HCT116 (cell line): ENCODE data around the gene MRPL1. TPM values are rescaled to one million over a fixed set of nuclear protein-coding genes. Genes with fewer than 3 reads are reported as not detected.

ENCODE experiments used
- ATAC-seq: fragments of 200-7000 bp; cut with Tn5 transposase; 2 replicates; pipeline ENCODE4 v1.9.1; 2020; ENCODE audit warnings: mild to moderate bottlenecking, moderate library complexity
- BruUV-seq: library from RNA; stranded (reverse); fragments of 400-500 nt; replicated peaks from 2 replicates; lab custom pipeline; 2021; lab: Mats Ljungman, UMichigan
- CTCF ChIA-PET: fragments of 300-600 bp; sonication (Branson Sonifier 250); formaldehyde crosslinking; loops from one replicate; lab custom pipeline; 2021; ENCODE audit warnings: antibody characterized with exemption; lab: Charles Lee
- POLR2A ChIA-PET: fragments of 300-600, 350-600 bp; sonication (Branson Sonifier 250); formaldehyde crosslinking; loops from one replicate; lab custom pipeline; 2021; ENCODE audit warnings: antibody characterized with exemption; lab: Charles Lee
- RAD21 ChIA-PET, 2 experiments: fragments of 300-600 bp; sonication (Branson Sonifier 250); formaldehyde crosslinking; loops; one replicate each; lab custom pipeline; 2023; ENCODE audit warnings: low total read pairs in 2 of 2; ENCODE audit not compliant: uncharacterized antibody in 2 of 2, unreplicated experiment in 2 of 2, low non-redundant PET in 1 of 2; lab: Charles Lee
- DNase-seq: peaks from one replicate; pipeline ENCODE4 v3.0.0-alpha.2; 2010; ENCODE audit warnings: low read depth, low spot score
- H2AFZ ChIP-seq: fragments of 200-600 bp; shearing (Covaris generic), sonication (generic); 2 replicates; pipeline ENCODE4 v1.6.1; 2017; ENCODE audit warnings: low read depth, mixed run types, mixed read lengths, antibody characterized with exemption, low read length; ENCODE audit not compliant: poor library complexity, severe bottlenecking
- H3K27ac ChIP-seq: 2 replicates; pipeline ENCODE4 v1.5.1; 2012; ENCODE audit warnings: low read depth, low read length
- H3K27me3 ChIP-seq: fragments of 200-600 bp; sonication (generic); 2 replicates; pipeline ENCODE4 v1.6.1; 2016; ENCODE audit warnings: mixed run types, low read length, mixed read lengths; ENCODE audit not compliant: insufficient read depth
- H3K36me3 ChIP-seq, 2 experiments: fragments of 200-500 bp in 1 of 2; fragments of 200-600 bp in 1 of 2; sonication (Bioruptor generic) in 1 of 2; sonication (generic) in 1 of 2; 2 replicates each; pipeline versions ENCODE4 v1.5.1 to v1.6.1; 2014 to 2016; ENCODE audit warnings: low read length in 2 of 2, inconsistent platforms in 1 of 2, mixed read lengths in 1 of 2, mixed run types in 1 of 2; ENCODE audit not compliant: insufficient read depth in 2 of 2, control insufficient read depth in 1 of 2
- H3K4me1 ChIP-seq, 2 experiments: fragments of 200-600 bp in 1 of 2; sonication (generic) in 1 of 2; 2 replicates each; pipeline versions ENCODE4 v1.5.1 to v1.6.1; 2012 to 2017; ENCODE audit warnings: low read length in 2 of 2, inconsistent platforms in 1 of 2, mild to moderate bottlenecking in 1 of 2, mixed read lengths in 1 of 2, mixed run types in 1 of 2, moderate library complexity in 1 of 2; ENCODE audit not compliant: insufficient read depth in 2 of 2, control insufficient read depth in 1 of 2
- H3K4me2 ChIP-seq: fragments of 200-600 bp; sonication (generic); 2 replicates; pipeline ENCODE4 v1.6.1; 2017; ENCODE audit warnings: mixed run types, low read length, mixed read lengths
- H3K4me3 ChIP-seq, 2 experiments: fragments of 200-600 bp in 1 of 2; sonication (generic) in 1 of 2; replicated peaks in 1 of 2; 2 replicates each; pipeline ENCODE4 v1.5.1; 2011 to 2016; ENCODE audit warnings: low read length in 2 of 2, control low read depth in 1 of 2, low read depth in 1 of 2, mild to moderate bottlenecking in 1 of 2, mixed read lengths in 1 of 2, mixed run types in 1 of 2
- H3K79me2 ChIP-seq: fragments of 200-600 bp; sonication (generic); 2 replicates; pipeline ENCODE4 v1.6.1; 2017; ENCODE audit warnings: mild to moderate bottlenecking, mixed run types, low read length, moderate library complexity, mixed read lengths; ENCODE audit not compliant: insufficient read depth
- H3K9ac ChIP-seq: fragments of 200-600 bp; sonication (generic); 2 replicates; pipeline ENCODE4 v1.6.1; 2016; ENCODE audit warnings: low read length, mixed read lengths
- H3K9me2 ChIP-seq: fragments of 200-600 bp; sonication (generic), shearing (Covaris generic); 2 replicates; pipeline ENCODE4 v1.6.1; 2017; ENCODE audit warnings: mixed run types, mild to moderate bottlenecking, moderate library complexity; ENCODE audit not compliant: insufficient read depth
- H3K9me3 ChIP-seq, 2 experiments: fragments of 200-500 bp in 1 of 2; fragments of 200-600 bp in 1 of 2; sonication (Bioruptor generic) in 1 of 2; sonication (generic) in 1 of 2; 2 replicates each; pipeline ENCODE4 v1.6.1; 2014 to 2017; ENCODE audit warnings: low read length in 2 of 2, mixed read lengths in 2 of 2, inconsistent platforms in 1 of 2, low read depth in 1 of 2, mild to moderate bottlenecking in 1 of 2, mixed run types in 1 of 2, moderate library complexity in 1 of 2; ENCODE audit not compliant: control insufficient read depth in 1 of 2, insufficient read depth in 1 of 2
- H4K20me1 ChIP-seq: fragments of 200-600 bp; sonication (generic), shearing (Covaris generic); 2 replicates; pipeline ENCODE4 v1.6.1; 2017; ENCODE audit warnings: mixed run types, mild to moderate bottlenecking, moderate library complexity; ENCODE audit not compliant: insufficient read depth
- EGR1 ChIP-seq: IDR thresholded peaks from 2 replicates; pipeline ENCODE4 v1.6.1; 2012; ENCODE audit warnings: low read depth
- ELF1 ChIP-seq: IDR thresholded peaks from 2 replicates; pipeline ENCODE4 v1.6.1; 2012; ENCODE audit warnings: low read depth, borderline replicate concordance
- EZH2phosphoT487 ChIP-seq: fragments of 200-600 bp; IDR thresholded peaks from 2 replicates; pipeline ENCODE4 v1.6.1; 2018; ENCODE audit warnings: antibody characterized with exemption, borderline replicate concordance
- JUND ChIP-seq: IDR thresholded peaks from 2 replicates; pipeline ENCODE4 v1.6.1; 2012
- SRF ChIP-seq: IDR thresholded peaks from 2 replicates; pipeline ENCODE4 v1.6.1; 2012; ENCODE audit warnings: low read depth
- ZFX ChIP-seq: fragments of 450-650 bp; IDR thresholded peaks from 2 replicates; pipeline ENCODE4 v1.6.1; 2017
- intact Hi-C: fragments of 100-400 bp; cut with micrococcal nuclease; formaldehyde crosslinking; loops from 2 replicates; pipeline ENCODE4 v1.10.0; 2022
- total RNA-seq: library from RNA; stranded (reverse); gene quantifications from one replicate; pipeline ENCODE4 v1.2.1, GENCODE V29; 2021; ENCODE audit not compliant: unreplicated experiment

MRPL1 gene
- total RNA-seq, 1 experiment from 2014 or later, result 54.9 TPM

- POLR2A ChIA-PET, result no interaction called here
- Histone ChIP-seq H3K4me2 (no peak overlapping the region), H3K27ac (no peak overlapping the region), H4K20me1 (no peaks in the 10 kb centered on the region), H3K9ac (no peak overlapping the region), H3K9me3 (no peaks in the 10 kb centered on the region), H3K27me3 (no peaks in the 10 kb centered on the region), H3K4me1 (no peaks in the 10 kb centered on the region), H3K36me3 (0 out of 4 replicates have a peak, but pooled peaks cover 3 to 4% of the 10 kb centered on the region in 2 experiments), H3K79me2 (no peaks in the 10 kb centered on the region; the same call in 1 of the 2 replicates), H3K4me3 (no peak overlapping the region), H2AFZ (no peak overlapping the region), H3K9me2 (no peaks in the 10 kb centered on the region)
- TF ChIP-seq EZH2phosphoT487 (no peak), SRF (no peak)
- DNase-seq, result no peak
- RAD21 ChIA-PET, result no interaction called here
- no TSS peak for BruUV-seq
- CTCF ChIA-PET, result no interaction called here
- intact Hi-C loops, result no loop called here
- ATAC-seq, result no peak
These were observed 37.0 kb downstream of the MRPL1 start for GRCh38 chr4:77899607-77900006.

DNA sequence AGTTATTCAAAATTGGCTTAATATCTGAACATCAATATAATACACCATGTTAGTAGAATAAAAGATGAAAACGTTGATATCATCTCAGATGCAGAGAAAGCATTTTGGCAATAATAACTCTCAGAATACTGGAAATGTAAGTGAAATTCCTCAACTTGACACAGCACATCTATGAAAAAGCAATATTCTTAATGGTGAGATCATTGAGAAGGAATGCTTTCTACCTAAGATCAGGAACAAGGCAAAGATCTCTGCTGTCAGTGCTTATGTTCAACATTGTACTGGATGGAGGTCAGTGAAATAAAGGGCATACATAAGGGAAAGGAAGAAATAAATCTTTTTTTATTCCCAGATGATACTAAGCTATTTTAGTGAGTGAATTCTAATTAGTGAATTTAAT lies 40.6 kb downstream of the MRPL1 start:
- H3K36me3 ChIP-seq, result 0 out of 4 replicates have a peak, but pooled peaks cover 0 to 3% of the 10 kb centered on the region in 2 experiments
- H3K9ac ChIP-seq, result no peak overlapping the region
- no peak overlapping the region for H3K4me2 ChIP-seq
- H2AFZ ChIP-seq, result no peak overlapping the region
- no peaks in the 10 kb centered on the region for H4K20me1 ChIP-seq
- no peak for TF ChIP-seq EGR1
- no peak for TF ChIP-seq JUND
- no peak for TF ChIP-seq ZFX
- no peak for TF ChIP-seq ELF1
- intact Hi-C loops, result no loop called here
- no peaks in the 10 kb centered on the region for H3K9me2 ChIP-seq
- no peaks in the 10 kb centered on the region for H3K9me3 ChIP-seq
- no peaks in the 10 kb centered on the region for H3K27me3 ChIP-seq
- no peaks in the 10 kb centered on the region; the same call in 1 of the 2 replicates for H3K79me2 ChIP-seq
- no peak overlapping the region for H3K4me3 ChIP-seq
- RAD21 ChIA-PET, result no interaction called here
- DNase-seq (no peak), ATAC-seq (no peak)
- no peak overlapping the region for H3K27ac ChIP-seq
- no peaks in the 10 kb centered on the region for H3K4me1 ChIP-seq
- CTCF ChIA-PET, result no interaction called here
- no TSS peak for BruUV-seq
- POLR2A ChIA-PET, result no interaction called here
